Loucy (cell line): ENCODE measurements around the gene NECTIN4.

Experiments used
- EZH2phosphoT487 ChIP-seq: fragments of 200-600 bp; IDR thresholded peaks from 2 replicates; pipeline ENCODE4 v1.6.1; 2018; ENCODE audit warnings: antibody characterized with exemption, mild to moderate bottlenecking, moderate library complexity, borderline replicate concordance
- TF ChIP-seq, protein P1 (sequence below): fragments of 200-600 bp; sonication (generic); conservative IDR thresholded peaks from 2 replicates; pipeline ENCODE4 v1.5.1; 2014; ENCODE audit warnings: mild to moderate bottlenecking, antibody characterized with exemption, low read length

GRCh38 chr1:161117759-161118581 is 28.6 kb upstream of the NECTIN4 start, which contains the start of the genes NIT1 and PFDN2:
- TF ChIP-seq, protein P1, sequence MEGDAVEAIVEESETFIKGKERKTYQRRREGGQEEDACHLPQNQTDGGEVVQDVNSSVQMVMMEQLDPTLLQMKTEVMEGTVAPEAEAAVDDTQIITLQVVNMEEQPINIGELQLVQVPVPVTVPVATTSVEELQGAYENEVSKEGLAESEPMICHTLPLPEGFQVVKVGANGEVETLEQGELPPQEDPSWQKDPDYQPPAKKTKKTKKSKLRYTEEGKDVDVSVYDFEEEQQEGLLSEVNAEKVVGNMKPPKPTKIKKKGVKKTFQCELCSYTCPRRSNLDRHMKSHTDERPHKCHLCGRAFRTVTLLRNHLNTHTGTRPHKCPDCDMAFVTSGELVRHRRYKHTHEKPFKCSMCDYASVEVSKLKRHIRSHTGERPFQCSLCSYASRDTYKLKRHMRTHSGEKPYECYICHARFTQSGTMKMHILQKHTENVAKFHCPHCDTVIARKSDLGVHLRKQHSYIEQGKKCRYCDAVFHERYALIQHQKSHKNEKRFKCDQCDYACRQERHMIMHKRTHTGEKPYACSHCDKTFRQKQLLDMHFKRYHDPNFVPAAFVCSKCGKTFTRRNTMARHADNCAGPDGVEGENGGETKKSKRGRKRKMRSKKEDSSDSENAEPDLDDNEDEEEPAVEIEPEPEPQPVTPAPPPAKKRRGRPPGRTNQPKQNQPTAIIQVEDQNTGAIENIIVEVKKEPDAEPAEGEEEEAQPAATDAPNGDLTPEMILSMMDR, result no peak
- TF ChIP-seq EZH2phosphoT487, result no peak
